Suprapubic skin (tissue), 4 donors: ENCODE measurements around the gene TAOK1.

ENCODE experiments used
- EP300 ChIP-seq: sonication (generic); formaldehyde crosslinking; IDR thresholded peaks from one replicate; pipeline ENCODE4 v1.6.1; 2017; ENCODE audit warnings: antibody characterized with exemption
- POLR2A ChIP-seq, 2 donors: fragments of 450-650 bp; IDR thresholded peaks; one replicate each; pipeline ENCODE4 v1.6.1; 2017; ENCODE audit warnings: antibody characterized with exemption in 2 of 2, mild to moderate bottlenecking in 2 of 2, moderate library complexity in 2 of 2
- POLR2AphosphoS5 ChIP-seq, 3 donors: sonication (generic); formaldehyde crosslinking; IDR thresholded peaks; one replicate each; pipeline ENCODE4 v1.6.1; 2017; ENCODE audit warnings: antibody characterized with exemption in 3 of 3
- TF ChIP-seq, protein P1 (sequence below), 2 donors: fragments of 200-600 bp in 1 of 2; fragments of 450-650 bp in 1 of 2; sonication (generic) in 1 of 2; IDR thresholded peaks; one replicate each; pipeline ENCODE4 v1.5.1; 2016 to 2019; ENCODE audit warnings: antibody characterized with exemption in 2 of 2, mild to moderate bottlenecking in 1 of 2, moderate library complexity in 1 of 2

DNA sequence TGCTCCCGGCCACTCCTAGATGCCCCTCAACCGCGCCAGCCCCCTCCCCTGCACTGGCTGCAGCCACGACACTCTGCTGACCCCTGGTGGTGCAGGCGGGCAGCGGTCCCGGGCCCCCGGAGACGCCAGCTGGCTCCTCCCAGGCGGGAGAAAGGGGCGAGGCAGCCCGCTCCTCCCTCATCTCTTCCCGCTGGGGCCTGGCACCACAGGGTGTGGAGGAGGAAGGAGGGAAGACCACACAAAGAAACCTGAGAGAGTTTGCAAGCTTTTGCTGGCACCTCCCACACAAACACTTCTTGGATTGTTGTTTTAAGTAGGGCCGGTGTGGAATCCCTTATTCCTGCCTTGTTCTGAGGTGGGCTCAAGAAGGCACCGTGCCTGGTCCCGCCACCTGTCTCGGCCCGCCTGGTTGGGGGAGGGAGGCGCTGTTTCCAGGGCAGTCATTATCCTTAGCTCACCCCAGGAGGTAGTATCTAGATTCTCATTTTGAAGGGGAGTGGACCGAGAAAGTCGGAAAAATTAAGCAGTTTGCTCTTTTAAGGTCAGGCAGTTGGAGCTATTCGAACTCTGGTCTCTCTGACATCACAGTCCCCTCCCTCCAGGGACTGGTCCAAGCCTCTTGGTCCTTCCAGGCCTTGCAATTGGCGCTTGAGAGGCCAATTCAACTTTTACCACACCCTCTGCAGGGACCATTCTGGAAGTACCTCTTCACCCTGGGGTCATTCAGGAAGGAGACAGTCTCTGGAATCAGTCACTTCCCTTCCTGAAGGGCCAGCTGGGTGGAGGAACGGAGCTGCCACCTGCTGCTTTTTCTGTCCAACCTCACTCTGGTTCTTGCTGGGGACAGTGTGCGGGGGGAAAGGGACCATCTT, 201.8 kb downstream of the TAOK1 start:
- TF ChIP-seq, protein P1, sequence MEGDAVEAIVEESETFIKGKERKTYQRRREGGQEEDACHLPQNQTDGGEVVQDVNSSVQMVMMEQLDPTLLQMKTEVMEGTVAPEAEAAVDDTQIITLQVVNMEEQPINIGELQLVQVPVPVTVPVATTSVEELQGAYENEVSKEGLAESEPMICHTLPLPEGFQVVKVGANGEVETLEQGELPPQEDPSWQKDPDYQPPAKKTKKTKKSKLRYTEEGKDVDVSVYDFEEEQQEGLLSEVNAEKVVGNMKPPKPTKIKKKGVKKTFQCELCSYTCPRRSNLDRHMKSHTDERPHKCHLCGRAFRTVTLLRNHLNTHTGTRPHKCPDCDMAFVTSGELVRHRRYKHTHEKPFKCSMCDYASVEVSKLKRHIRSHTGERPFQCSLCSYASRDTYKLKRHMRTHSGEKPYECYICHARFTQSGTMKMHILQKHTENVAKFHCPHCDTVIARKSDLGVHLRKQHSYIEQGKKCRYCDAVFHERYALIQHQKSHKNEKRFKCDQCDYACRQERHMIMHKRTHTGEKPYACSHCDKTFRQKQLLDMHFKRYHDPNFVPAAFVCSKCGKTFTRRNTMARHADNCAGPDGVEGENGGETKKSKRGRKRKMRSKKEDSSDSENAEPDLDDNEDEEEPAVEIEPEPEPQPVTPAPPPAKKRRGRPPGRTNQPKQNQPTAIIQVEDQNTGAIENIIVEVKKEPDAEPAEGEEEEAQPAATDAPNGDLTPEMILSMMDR (IDR thresholded peaks at IDR 0.05), result peak; percentile 74 to 95
- no peak for TF ChIP-seq POLR2A (IDR thresholded peaks at IDR 0.05)
- TF ChIP-seq EP300, result no peak
- TF ChIP-seq POLR2AphosphoS5 (IDR thresholded peaks at IDR 0.05), result no peak
